Small intestine (tissue), 16 donors: ENCODE data around the gene AARSD1. TPM values are rescaled to one million over a fixed set of nuclear protein-coding genes. Genes with fewer than 3 reads are reported as not detected.

Source experiments
- DNase-seq, 2 donors: peaks; one replicate each; pipeline versions ENCODE4 v3.0.0 to v3.0.0-alpha.2; 2013
- FAIRE-seq: peaks from 2 replicates; lab custom pipeline; 2012; peaks lifted over from hg19 to GRCh38; lab: Jason Lieb, UNC
- H3K27ac ChIP-seq, 3 donors: one replicate each; pipeline ENCODE4 v1.5.1; 2013; ENCODE audit warnings: low read length in 2 of 3, mild to moderate bottlenecking in 2 of 3, control low read depth in 1 of 3, inconsistent platforms in 1 of 3, low read depth in 1 of 3, moderate library complexity in 1 of 3
- H3K27me3 ChIP-seq, 3 donors: one replicate each; pipeline ENCODE4 v1.6.1; 2013; ENCODE audit warnings: low read length in 3 of 3, inconsistent platforms in 1 of 3; ENCODE audit not compliant: control insufficient read depth in 3 of 3, insufficient read depth in 3 of 3
- H3K36me3 ChIP-seq, 3 donors: one replicate each; pipeline ENCODE4 v1.6.1; 2013; ENCODE audit warnings: low read length in 3 of 3, inconsistent platforms in 1 of 3, low read depth in 1 of 3, mild to moderate bottlenecking in 1 of 3, moderate library complexity in 1 of 3; ENCODE audit not compliant: control insufficient read depth in 3 of 3, insufficient read depth in 2 of 3
- H3K4me1 ChIP-seq, 3 donors: one replicate each; pipeline ENCODE4 v1.6.1; 2013; ENCODE audit warnings: low read length in 2 of 3, inconsistent platforms in 1 of 3, low read depth in 1 of 3, mild to moderate bottlenecking in 1 of 3, moderate library complexity in 1 of 3; ENCODE audit not compliant: control insufficient read depth in 3 of 3, insufficient read depth in 2 of 3
- H3K4me3 ChIP-seq, 3 donors: one replicate each; pipeline ENCODE4 v1.5.1; 2013; ENCODE audit warnings: low read length in 3 of 3, control low read depth in 1 of 3, inconsistent platforms in 1 of 3, low read depth in 1 of 3, mild to moderate bottlenecking in 1 of 3, moderate library complexity in 1 of 3
- H3K9me3 ChIP-seq, 2 donors: one replicate each; pipeline ENCODE4 v1.6.1; 2013; ENCODE audit warnings: low read depth in 1 of 2, low read length in 1 of 2; ENCODE audit not compliant: control insufficient read depth in 2 of 2, insufficient read depth in 1 of 2
- WGBS, 3 donors: extraction: QIAGEN DNeasy Blood & Tissue Kit; methylation state at CpG; one replicate each; pipeline ENCODE4 v1.1.7; 2013; 5-methylcytosine and 5-hydroxymethylcytosine counted together
- long read RNA-seq, 10 donors: transcript quantifications; one replicate each; lab custom pipeline, GENCODE V29; 2026
- polyA plus RNA-seq, 4 donors: library from polyadenylated mRNA; stranded (reverse) in 3 of 4; unstranded in 1 of 4; fragments of 200-250 nt in 3 of 4; fragments of 120-200 nt in 1 of 4; gene quantifications; one replicate each; pipeline versions ENCODE4 v1.2.1 to v1.2.3, GENCODE V29; 2013
- donor health status: healthy with polysubstance abuse.
- donor health status: control.
- donor health status: control.
- donor health status: Bipolar disorder and iron deficiency.
- donor health status: healthy.

The AARSD1 gene
- 10 to 100 TPM; 27.3 to 47.4 (median 40.5) TPM for polyA plus RNA-seq
- long read RNA-seq, donor 1: 0 reads
- long read RNA-seq, donor 2, partial matches to known transcripts: 0 of 5 reads
- long read RNA-seq, donor 2, other reads (novel, unspliced or antisense): 0 of 5 reads
- long read RNA-seq, donor 3, transcript AARSD1-202 (12 exons, 1,322 nt): major isoform, 6 of 6 reads
- long read RNA-seq, donor 3, partial matches to known transcripts: 0 of 6 reads
- long read RNA-seq, donor 3, other reads (novel, unspliced or antisense): 0 of 6 reads
- long read RNA-seq, donor 4: 0 reads
- long read RNA-seq, donor 5, partial matches to known transcripts: 0 of 3 reads
- long read RNA-seq, donor 5, other reads (novel, unspliced or antisense): 0 of 3 reads
- long read RNA-seq, donor 6, transcript AARSD1-202 (12 exons, 1,322 nt): major isoform, 6 of 6 reads
- long read RNA-seq, donor 6, partial matches to known transcripts: 0 of 6 reads
- long read RNA-seq, donor 6, other reads (novel, unspliced or antisense): 0 of 6 reads
- long read RNA-seq, donor 7, transcript AARSD1-202 (12 exons, 1,322 nt): major isoform, 13 of 22 reads
- long read RNA-seq, donor 7, partial matches to known transcripts: 7 of 22 reads
- long read RNA-seq, donor 7, other reads (novel, unspliced or antisense): 0 of 22 reads
- long read RNA-seq, donor 8, partial matches to known transcripts: 0 of 1 reads
- long read RNA-seq, donor 8, other reads (novel, unspliced or antisense): 0 of 1 reads
- long read RNA-seq, donor 9, partial matches to known transcripts: 0 of 2 reads
- long read RNA-seq, donor 9, other reads (novel, unspliced or antisense): 0 of 2 reads
- long read RNA-seq, donor 10, transcript AARSD1-202 (12 exons, 1,322 nt): major isoform, 11 of 15 reads
- long read RNA-seq, donor 10, partial matches to known transcripts: 0 of 15 reads
- long read RNA-seq, donor 10, other reads (novel, unspliced or antisense): 0 of 15 reads

- Histone ChIP-seq H3K4me3 (peak within 1 kb of the TSS; percentile 43 to 83 (median 56)), H3K27me3 (no peaks in the 10 kb centered on the region), H3K9me3 (no peaks in the 10 kb centered on the region), H3K4me1 (peaks cover 0 to 4% (median 0%) of the 10 kb centered on the region in 3 donors), H3K36me3 (peaks cover 6 to 30% (median 7%) of the 10 kb centered on the region in 3 donors), H3K27ac (peak within 1 kb of the TSS; percentile 42 to 74 (median 71))
- WGBS, 3 donors: 1% methylated on average over 43 of the region's 43 CpGs
- no peak for FAIRE-seq
- DNase-seq: peak; percentile 94 to 97
Measured at GRCh38 chr17:42964161-42964932, at the start of gene AARSD1. Gene AARSD1, minus strand, starts transcription at chr17:42964454. Its CDS starts 14 bp downstream, at chr17:42964440.

- no peaks in the 10 kb centered on the region for H3K9me3 ChIP-seq
- H3K36me3 ChIP-seq: peaks cover 3 to 68% (median 6%) of the 10 kb centered on the region in 3 donors
- H3K27ac ChIP-seq: peak overlapping the region in 1 of 3 donors; percentile 6
- H3K27me3 ChIP-seq: no peaks in the 10 kb centered on the region
- no peak overlapping the region for H3K4me3 ChIP-seq
- FAIRE-seq: no peak
- 89 to 95% (median 91%) methylated on average over 8 of the region's 8 CpGs for WGBS, 3 donors
- no peak for DNase-seq
- peaks cover 0 to 25% (median 3%) of the 10 kb centered on the region in 3 donors for H3K4me1 ChIP-seq
Measured at GRCh38 chr17:43013296-43013695, 49.0 kb upstream of the AARSD1 start.

- Histone ChIP-seq H3K9me3 (no peaks in the 10 kb centered on the region), H3K4me3 (no peak overlapping the region), H3K4me1 (peaks cover 0 to 20% (median 3%) of the 10 kb centered on the region in 3 donors), H3K27ac (peak overlapping the region in 1 of 3 donors; percentile 17), H3K27me3 (no peaks in the 10 kb centered on the region), H3K36me3 (peaks cover 3 to 56% (median 6%) of the 10 kb centered on the region in 3 donors)
- WGBS, 3 donors: 68 to 75% (median 74%) methylated on average over 15 of the region's 15 CpGs
- DNase-seq (no peak), FAIRE-seq (no peak)
Measured at GRCh38 chr17:43011728-43012472, 47.6 kb upstream of the AARSD1 start.

GRCh38 chr17:43010667-43011308, 46.5 kb upstream of the AARSD1 start:
- FAIRE-seq (no peak), DNase-seq (peak; percentile 88 to 97)
- Histone ChIP-seq H3K27me3 (no peaks in the 10 kb centered on the region), H3K36me3 (peaks cover 3 to 47% (median 6%) of the 10 kb centered on the region in 3 donors), H3K27ac (peak overlapping the region; percentile 6 to 81 (median 75)), H3K4me1 (peaks cover 0 to 20% (median 3%) of the 10 kb centered on the region in 3 donors), H3K9me3 (no peaks in the 10 kb centered on the region), H3K4me3 (no peak overlapping the region)
- WGBS, 3 donors: 23 to 64% (median 47%) methylated on average over 5 of the region's 5 CpGs

GRCh38 chr17:43006639-43007551, 42.6 kb upstream of the AARSD1 start, which contains the start of gene IFI35:
Gene IFI35, plus strand, starts transcription at chr17:43006784. Its CDS starts 164 bp downstream, at chr17:43006948.
- DNase-seq (peak; percentile 94 to 96), FAIRE-seq (no peak)
- peak within 1 kb of the TSS; percentile 75 to 97 (median 96) for H3K27ac ChIP-seq
- 12 to 21% (median 17%) methylated on average over 18 of the region's 18 CpGs for WGBS, 3 donors
- peaks cover 8 to 36% (median 9%) of the 10 kb centered on the region in 3 donors for H3K36me3 ChIP-seq
- no peaks in the 10 kb centered on the region for H3K27me3 ChIP-seq
- peaks cover 0 to 17% (median 3%) of the 10 kb centered on the region in 3 donors for H3K4me1 ChIP-seq
- H3K4me3 ChIP-seq: peak within 1 kb of the TSS; percentile 53 to 75 (median 63)
- no peaks in the 10 kb centered on the region for H3K9me3 ChIP-seq

GRCh38 chr17:43003542-43004172, 39.4 kb upstream of the AARSD1 start:
- H3K4me3 ChIP-seq: no peak overlapping the region
- peaks cover 0 to 11% (median 0%) of the 10 kb centered on the region in 3 donors for H3K4me1 ChIP-seq
- H3K27ac ChIP-seq: peak overlapping the region in 1 of 3 donors; percentile 27
- peaks cover 12 to 53% (median 21%) of the 10 kb centered on the region in 3 donors for H3K36me3 ChIP-seq
- FAIRE-seq (no peak), DNase-seq (no peak)
- no peaks in the 10 kb centered on the region for H3K27me3 ChIP-seq
- no peaks in the 10 kb centered on the region for H3K9me3 ChIP-seq
- WGBS, 3 donors: 73 to 84% (median 78%) methylated on average over 5 of the region's 5 CpGs
